GM21360 (cell line): ENCODE measurements around the gene LHFPL5.

Source experiments
- ATAC-seq: cut with Tn5 transposase; IDR thresholded peaks from one replicate; pipeline ENCODE4 v1.9.1; 2021; ENCODE audit warnings: mild to moderate bottlenecking, moderate library complexity; ENCODE audit not compliant: unreplicated experiment

LHFPL5 gene

DNA sequence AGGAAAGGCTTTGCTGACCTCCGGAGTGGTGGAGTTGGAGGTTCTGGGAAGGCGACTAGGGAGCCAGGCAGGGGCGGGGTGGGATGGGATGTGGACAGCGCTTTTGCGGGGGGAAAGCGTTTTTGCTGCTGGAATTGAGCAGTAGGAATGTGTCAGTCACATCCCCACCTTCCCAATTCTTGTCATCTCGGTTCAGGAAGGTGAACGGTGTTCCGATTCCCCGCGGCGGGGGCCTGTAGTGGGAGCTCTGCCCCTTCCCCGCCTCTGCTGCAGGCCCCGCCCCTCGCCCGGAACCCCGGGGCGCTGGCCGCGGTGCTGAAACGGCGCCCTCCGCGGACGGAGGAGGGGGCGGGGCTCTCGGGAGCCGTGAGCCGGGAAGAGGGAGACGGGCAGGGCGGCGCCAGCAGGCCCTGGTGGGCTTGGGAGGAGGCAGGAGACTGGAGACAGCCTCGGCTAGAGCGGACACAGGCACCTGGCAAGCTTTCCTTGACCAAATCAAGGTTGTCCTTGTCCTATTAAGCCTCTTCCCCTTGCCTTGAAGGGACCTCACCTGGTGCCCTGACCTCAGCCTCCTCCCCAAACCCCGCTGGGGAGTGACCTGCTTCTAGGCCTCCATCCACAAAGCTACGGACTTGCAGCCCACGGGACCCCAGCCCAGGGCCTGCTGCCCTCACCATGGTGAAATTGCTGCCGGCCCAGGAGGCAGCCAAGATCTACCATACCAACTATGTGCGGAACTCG, at the start of gene LHFPL5:
Gene LHFPL5 (plus strand): TSS at position 357 of the 741 bp plus-strand sequence. CDS start 319 bp downstream, at position 676.
- ATAC-seq: no peak

DNA sequence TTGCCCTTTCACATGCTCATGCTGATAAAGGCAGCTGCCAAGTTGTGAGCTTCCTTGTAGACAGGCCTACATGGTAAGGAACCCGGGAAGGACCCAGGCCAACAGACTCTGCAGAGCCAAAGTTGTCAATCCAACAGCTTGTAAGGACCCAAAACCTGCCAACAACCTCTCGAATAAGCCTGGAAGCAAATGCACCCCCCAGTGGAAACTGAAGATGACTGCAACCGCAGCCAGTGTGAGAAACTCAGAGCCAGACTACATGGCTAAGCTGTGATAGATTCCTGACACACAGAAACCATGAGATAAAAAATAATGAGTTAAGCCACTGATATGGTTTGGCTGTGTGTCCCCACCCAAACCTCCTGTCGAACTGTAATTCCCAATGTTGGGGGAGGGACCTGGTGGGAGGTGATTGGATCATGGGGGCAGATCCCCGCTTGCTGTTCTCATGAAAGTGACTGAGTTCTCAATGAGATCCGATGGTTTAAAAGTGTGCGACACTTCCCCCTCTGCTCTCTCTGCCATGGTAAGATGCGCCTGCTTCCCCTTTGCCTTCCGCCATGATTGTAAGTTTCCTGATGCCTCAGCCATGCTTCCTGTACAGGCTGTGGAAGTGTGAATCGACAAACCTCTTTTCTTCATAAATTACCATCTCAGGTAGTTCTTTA, 47.6 kb upstream of the LHFPL5 start:
- no peak for ATAC-seq

DNA sequence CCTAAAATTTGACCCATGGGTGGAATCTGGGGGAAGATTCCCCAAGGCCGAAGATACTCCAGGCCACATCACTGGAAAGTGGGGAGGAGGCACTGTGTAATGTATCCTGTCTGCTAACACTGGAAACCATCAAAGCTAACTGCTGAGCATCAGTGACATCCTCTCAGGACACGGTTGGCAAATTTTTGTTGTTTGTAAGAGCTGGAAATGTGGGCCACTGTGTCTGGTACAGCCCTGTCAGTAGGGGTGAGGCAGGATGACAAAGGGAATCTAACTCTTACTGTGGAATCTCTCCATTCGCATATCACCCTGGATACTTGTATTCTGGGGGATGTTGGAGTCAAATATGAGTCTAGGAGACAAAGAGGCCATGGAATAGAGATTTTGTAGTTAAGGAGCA, 45.7 kb upstream of the LHFPL5 start:
- ATAC-seq: no peak

DNA sequence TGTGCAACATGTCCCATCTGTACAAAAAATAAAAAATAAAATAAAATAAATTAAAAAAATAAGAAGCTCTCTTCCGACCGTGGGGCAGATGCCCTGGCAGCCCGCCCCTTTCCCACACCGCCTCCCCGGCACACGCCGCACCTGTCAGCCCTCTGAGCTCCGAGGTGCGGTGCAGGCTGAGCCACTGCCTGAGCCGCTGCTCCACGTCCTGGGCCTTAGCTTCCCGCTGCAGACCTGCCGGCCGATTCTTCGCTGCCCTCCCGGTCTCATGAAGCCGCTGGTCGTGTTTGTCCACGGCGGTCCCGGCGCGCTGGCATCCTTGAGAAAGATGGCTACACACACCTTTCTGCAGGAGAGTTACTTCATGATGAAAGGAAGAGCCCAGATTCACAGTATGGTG, 39.4 kb upstream of the LHFPL5 start:
- ATAC-seq: no peak

DNA sequence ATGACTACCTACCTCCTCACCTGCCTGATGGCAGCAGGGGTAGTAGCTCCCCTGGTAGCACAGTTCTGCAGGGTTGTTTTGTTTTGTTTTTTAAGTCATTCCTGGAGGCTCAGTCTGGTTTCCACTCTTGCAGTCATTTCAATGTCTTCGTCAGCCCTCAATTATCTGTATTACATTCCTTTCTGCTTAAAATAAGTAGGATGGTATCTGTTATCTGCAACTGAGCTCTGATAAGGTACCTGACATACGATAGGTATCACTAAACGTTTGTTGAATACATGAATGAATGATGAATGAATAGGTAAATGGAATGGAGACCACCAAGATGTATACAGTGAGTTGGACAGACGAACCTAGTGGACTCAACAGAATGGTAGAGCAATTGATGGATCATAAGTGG, 35.9 kb upstream of the LHFPL5 start:
- ATAC-seq: no peak

DNA sequence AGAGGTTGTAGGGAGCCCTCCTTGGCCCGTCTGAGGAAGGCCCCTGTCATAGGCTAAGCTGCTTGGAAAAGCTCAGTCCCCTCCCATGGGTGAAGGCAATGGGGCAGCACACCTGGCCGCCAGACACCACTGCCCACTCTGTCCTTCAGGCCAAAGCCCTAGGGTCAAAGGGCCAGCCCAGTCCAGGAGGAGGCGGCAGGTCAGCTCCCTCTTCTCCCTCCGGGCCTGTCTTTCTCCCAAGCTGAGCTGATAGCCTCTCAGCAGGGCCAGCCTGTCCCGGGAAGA, 33.9 kb upstream of the LHFPL5 start:
- no peak for ATAC-seq

DNA sequence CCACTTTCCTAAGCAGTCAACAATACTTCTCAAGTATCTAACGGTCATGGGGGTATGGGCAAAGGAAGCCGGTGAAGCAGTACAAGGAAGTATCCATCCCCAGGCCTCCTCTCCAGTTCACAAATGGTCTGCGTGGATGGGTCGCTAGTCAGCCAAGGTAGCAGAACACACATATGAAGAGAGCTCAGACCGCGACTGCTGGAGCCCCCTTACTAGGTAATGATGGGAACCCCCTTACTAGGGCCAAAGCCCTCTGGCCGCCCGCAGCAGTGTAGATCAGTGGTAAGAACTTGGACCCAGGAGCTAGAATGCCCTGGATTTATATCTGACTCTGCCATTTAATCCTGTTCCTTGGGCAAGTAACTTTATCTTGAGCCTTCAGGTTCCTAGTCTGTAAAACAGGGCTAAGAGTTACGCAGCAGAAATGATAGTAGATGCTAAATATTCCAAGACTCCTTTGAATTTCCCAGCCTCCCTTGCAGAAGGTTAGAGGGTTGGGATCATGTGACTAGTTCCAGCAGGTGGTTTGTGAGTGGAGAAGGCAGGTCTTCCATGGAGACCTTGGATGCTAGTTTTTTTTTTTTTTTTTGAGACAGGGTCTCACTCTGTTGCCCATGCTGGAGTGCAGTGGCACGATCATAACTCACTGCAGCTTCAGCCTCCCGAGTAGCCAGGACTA, 30.9 kb upstream of the LHFPL5 start:
- ATAC-seq: no peak

DNA sequence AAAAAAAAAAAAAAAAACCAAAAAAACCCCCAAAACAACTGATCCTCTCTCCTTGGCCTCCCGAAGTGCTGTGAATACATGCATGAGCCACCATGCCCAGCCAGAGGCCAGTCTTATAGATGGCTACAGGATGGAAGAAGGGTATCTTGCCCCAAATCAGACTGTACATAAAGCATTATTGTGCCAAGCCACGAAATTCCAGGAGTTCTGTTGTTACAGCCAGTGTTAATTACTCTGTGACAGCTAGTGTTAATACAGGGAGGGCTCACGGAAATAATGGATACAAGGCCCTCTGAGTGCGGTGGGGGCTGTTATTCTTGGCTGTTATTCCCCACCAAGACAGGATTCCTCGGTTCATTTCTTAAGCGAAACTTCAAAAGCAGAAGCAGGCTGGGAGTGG, 30.1 kb upstream of the LHFPL5 start:
- no peak for ATAC-seq

DNA sequence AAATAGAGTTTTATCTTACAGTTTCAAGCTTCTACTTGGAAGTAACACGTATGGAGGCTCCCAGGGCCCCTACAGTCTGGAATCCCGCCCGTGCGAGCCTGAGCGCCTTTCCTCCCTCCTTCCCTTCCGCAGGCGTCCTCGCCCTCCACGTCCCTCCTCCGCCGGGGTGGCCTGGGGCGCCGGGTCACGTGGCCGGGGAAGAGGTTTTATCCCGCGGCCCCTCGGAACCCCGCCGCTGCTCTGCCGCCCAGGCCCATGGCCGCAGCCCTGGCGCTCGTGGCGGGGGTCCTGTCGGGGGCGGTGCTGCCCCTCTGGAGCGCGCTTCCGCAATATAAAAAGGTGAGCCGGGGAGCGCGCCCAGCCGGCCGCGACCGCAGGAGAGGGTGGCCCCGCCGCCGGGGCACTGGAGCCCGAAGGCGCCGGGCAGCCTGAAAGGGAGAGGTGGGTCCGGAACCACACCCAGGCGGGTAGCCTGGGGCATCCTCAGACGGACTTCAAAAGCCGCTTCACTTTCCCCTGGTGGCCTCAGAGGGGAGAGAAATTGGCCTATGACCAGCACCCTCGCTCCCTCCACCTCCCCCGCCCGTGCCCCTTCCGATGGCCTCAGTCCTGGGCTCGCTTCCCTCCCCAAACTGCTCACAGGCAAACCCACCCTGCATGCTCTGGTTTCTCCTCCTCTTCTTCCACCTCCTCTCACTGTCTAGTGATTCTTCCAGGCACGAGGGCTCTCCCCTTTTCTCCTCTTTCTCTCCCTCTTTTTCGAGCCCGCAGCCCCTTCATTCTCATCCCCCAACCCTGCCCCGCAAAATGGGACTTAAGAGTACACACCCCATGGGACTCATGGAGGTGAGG, 28.6 kb upstream of the LHFPL5 start, which contains the start of gene CLPSL2:
Gene CLPSL2 (plus strand): TSS at position 235 of the 852 bp plus-strand sequence. CDS start 21 bp downstream, at position 256.
- ATAC-seq: no peak

DNA sequence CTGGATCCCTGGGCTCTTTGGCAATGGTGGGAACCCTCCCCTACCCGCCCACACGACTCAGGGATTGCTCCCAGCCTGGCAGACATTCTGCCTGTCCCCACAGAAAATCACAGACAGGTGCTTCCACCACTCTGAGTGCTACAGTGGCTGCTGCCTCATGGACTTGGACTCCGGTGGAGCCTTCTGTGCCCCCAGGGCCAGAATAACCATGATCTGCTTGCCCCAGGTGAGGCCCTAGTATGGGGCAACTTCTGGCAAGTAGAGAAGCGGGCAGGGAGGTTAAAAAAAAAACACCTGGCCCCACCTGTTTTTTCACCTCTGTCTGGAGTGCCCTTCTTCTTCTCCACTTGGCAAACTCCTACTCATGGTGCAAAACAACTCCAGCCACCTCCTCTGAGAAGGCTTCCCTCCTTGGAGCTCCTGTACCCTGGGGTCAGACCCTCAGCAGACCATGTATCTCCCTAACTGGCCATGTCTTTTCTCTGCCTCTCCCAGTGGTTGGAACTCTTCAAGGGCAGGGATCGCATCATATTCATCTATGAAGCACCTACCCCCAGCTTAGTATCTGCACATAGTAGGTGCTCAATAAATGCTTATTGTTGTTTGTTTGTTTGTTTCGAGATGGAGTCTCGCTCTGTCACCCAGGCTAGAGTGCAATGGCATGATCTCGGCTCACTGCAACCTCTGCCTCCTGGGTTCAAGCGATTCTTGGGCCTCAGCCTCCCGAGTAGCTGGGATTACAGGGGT, 27.6 kb upstream of the LHFPL5 start:
- no peak for ATAC-seq

DNA sequence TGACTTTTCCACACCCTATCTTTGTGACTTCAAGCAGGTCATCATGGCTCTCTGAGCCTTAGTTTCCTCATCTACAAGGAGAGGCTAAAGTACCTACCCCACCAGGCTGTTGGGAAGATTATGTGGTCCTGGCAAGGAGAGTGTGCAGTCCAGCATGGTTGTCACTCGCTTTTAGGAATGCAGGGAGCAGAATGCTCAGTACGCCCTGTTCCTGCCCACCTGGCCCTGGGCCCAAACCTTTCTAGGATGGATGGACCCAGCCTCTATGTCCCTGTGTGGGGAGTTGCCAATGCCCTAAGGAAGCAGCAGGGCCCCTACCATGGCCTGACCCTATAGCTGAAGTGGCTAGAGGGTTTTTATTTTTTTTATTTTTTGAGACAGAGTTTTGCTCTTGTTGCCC, 26.7 kb upstream of the LHFPL5 start:
- ATAC-seq: no peak

DNA sequence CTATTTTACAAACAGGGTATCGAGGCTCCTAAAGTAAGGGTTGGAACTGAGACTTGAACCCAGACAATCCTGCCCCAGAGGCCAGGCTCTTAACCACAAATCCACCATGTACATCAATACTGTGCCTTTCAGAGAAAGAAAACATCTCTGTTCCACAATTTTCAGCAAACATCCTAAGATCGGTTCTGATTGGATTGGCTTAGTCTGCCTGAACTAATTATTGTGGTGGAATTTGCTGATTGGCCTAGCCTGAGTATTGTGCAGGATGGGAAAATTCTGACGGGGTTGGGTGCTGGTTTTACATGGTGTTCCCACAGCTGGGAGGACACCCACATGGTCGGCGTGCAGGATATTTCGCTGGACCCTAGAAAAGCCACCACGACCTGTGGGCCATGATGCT, 24.4 kb upstream of the LHFPL5 start, which contains the start of gene CLPSL1:
Gene CLPSL1 (plus strand): TSS at position 301 of the 400 bp plus-strand sequence. CDS start 92 bp downstream, at position 393.
- no peak for ATAC-seq

DNA sequence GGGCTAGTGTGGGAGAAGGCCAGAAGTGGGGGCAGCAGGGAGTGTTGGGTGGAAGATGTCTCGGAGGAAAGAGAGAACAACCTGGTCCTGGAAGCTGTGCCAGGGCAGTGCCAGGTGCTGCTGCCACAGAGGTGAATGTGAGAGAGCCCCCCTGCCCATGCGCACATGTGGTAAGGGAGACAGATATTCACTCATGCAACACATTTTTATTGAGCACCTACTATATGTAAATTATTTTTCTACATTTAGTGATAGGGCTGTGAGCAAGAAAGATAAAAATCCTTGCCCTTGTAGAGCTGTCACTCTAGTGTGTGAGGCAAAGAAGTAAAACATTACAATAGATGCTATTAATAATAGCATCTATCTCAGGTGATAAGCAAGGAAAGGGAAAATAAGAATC, 23.9 kb upstream of the LHFPL5 start:
- no peak for ATAC-seq

DNA sequence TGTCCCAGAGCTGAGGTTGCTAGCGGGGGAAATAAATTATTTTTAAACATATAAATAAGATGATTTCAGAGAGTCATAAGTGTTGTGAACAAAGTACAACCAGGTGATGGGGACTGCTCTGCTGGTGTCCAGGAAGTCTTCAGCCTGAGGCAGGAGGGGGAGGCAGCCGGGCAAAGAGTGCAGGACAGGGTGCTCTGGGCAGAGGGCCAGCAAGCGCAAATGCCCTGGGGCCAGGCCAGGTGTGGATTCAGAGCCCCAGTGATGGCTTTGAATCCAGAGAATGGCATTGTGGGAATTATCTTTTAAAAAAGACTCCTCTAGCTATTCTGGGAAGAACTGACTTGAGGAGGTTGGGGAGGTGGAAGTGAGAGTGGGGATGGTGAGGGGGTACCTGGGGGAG, 22.7 kb upstream of the LHFPL5 start:
- ATAC-seq: no peak

DNA sequence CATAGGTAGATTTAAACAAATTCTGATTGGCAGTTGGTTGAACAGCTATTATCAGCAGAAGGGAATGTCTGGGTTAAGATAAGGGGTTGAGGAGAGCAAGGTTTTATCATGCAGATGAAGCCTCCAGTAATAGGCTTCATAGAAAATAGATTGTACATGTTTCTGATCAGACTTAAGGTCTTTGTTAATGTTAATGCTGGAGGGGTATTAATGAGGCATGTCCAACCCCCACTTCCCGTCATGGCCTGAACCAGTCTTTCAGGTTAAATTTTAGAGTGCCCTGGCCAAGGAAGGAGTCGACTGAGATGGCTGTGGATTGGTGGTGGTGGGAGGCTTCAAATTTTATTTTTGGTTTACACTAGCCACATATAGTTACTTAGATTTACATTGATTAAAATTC, 21.0 kb upstream of the LHFPL5 start:
- ATAC-seq: no peak

DNA sequence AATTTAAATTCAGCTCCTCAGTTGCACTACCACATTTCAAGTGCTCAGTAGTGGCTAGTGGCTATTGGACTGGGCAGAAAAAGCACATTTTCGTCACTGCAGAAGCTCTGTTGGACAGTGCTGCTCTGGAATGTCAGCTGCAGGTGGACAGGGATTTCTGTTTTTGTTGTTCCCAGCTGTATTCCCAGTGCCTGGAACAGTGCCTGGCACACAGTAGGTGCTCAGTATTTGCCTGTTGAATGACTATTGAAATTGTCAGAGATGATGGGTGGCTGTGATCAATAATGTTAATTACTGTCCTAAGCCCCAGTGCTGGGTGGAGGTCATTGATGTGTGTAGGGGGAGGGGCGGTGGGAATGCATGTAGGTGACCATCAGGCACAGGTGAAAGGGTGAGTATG, 18.9 kb upstream of the LHFPL5 start:
- ATAC-seq: no peak

DNA sequence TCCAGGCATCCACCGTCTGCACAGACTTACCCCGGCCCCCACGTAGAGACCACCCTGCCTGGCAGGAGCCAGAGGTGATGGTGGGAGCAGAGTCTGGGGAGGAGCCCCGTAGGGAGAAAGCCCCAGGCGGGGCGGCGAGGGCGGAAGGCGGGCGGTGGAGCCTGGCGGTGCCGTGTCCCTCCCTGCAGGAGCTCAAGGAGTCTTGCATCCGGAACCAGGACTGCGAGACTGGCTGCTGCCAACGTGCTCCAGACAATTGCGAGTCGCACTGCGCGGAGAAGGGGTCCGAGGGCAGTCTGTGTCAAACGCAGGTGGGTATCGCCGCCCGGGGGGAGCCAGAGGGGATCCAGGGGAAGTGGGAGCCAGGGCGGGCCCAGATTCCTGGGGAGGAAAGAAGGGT, 18.3 kb upstream of the LHFPL5 start:
- no peak for ATAC-seq

DNA sequence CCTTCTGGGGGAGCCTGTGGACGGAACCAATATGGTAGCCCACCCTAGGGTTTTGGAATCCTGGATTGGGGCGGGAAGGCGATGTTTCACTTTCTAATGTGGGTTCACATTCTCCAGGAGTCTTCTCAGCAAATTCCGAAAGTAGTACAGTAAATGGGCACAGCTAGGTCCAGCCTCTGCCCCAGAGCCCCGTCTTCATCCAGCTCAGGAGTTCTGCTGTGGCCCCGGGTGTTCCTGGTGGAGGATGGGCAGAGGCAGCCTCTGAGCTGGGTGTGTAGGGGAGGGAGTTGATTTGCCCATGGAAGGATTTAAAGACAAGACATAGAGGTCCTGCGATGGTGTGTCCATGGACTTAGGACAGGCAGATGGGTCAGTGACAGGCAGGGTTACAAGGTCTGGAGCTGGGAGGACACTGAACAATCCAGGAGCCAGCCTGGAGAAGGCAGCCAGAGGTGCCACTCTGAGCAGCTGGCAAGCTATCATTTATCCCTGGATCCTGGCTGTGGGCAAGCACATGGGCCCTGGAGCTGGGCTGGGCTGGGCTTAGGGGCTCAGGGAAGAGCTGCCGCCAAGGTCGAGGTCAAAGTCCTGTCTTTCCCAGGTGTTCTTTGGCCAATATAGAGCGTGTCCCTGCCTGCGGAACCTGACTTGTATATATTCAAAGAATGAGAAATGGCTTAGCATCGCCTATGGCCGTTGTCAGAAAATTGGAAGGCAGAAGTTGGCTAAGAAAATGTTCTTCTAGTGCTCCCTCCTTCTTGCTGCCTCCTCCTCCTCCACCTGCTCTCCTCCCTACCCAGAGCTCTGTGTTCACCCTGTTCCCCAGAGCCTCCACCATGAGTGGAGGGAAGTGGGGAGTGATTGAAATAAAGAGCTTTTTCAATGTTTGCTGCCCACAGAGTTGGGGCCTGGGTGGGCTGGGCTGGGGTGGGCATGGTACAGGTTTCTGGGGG, 17.6 kb upstream of the LHFPL5 start:
- no peak for ATAC-seq

DNA sequence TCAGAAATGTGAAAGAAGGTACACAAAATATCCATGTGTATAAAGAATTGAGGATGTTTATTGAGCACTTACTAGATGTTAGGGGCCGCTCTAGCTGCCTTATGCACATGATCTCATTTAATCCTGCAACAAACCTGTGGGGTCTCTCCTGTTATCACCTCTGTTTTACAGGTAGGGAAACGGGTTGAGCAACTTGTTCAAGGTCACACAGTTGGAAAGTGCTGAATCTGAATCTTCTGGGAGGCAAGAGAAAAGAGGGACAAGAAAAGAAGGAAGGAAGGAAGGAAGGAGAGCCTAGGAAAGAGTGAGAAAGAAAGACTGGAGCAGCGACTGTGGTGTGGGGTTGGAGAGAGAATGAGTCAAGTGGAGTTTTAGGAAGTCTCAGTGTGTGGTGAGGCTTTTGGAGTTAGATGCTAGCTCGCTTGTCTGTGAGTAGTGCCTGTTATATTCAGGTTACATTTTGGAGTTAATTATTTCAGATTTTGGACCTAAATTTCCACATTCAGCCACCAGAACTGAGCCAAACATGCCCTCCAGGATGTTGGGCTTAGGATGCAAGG, 16.6 kb upstream of the LHFPL5 start:
- no peak for ATAC-seq
